CD1c-positive myeloid dendritic cell (primary cell): ENCODE measurements around the gene TPSD1.
"Not testable (repeated sequence)": the region's sequence is repeated elsewhere in the genome, so short reads cannot be mapped to it uniquely, and the experiment has no call there.

Experiments used
- DNase-seq: peaks from one replicate; pipeline ENCODE4 v3.0.0-alpha.2; 2016; ENCODE audit errors: extremely low spot score

The TPSD1 gene

GRCh38 chr16:1241081-1241480 lies 14.8 kb upstream of the TPSD1 start:
- DNase-seq, result not testable (repeated sequence)

DNA sequence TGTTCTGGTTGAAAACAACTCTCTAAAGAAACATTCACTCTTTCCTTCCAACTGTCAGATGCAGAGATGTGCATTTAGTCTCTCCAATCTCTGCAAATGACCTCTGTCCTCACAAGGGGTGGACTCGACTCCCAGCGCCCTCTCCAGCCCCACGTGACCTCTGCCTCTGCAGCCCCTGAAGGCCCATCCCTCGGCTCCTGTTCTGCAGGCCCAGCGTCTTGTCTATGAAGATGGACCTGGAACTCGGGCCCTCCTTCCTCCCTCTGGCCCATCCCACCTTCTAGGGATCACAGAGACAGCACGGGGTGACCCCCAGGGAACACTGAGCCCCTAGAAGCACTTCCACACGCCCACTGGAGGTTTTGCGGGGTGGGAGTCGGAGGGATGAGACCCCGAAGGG lies 12.5 kb upstream of the TPSD1 start:
- not testable (repeated sequence) for DNase-seq

DNA sequence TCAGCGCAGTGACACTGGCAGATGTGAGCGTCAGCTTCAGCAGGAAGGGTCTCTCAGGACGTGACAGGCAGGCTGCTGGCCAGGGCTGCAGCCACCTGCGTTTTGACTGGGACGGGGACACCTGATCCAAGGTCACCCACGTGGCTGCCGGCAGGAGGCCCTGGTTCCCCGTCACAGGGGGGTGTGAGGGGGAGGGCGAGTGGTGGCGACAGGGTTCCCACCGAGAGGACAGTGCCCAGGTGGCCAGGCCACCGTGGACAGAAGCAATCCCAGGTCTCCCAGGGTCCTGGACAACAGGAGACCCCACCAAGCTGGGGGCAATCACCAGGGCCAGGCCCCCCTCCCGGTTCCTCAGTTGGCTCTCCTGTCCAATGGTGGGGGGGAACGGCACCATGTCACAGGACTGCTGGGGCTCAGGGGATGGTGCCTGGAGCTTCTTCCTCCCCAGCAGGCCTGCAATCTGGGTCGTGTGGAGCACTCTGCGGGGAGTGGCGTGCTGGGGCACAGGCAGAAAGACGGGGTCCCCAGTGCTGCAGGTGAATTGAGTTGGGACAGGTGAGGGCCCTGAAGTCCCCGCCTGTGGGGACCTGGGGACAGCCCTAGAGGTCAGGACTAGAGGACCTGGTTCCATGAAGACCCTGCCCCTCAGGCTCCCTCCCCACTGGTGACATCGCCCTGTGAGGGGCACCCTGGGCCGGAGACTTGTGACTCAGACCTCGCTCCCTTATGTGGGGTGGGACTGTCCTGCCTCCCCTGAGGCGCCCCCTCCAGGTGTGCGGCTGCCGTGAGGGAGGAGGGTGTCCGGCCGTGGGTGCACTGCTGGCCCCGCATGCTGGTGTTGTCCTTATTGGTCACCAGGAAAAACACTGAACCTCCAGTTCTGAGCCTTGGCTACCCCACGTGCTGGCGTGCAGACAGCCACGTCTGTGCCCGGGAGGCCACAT lies 11.7 kb upstream of the TPSD1 start:
- DNase-seq, result not testable (repeated sequence)

DNA sequence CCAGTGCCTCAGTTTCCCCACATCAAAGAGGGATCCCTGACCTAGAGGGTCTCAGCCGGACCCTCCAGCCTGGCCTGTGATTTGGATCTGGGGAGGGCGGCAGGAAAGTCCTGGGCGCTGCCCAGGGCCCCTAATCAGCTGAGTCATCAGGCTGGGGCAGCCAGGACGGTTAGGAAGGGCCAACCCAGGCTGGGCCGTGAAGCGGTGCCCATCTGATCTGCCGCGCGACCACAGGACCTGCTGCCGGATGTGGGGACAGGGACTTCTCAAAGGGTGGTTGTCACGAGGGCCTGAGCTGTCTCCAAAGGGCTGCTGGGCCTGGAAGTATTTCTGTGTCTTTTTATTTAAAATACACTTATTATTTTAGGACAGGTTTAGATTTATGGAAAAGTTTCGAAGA lies 11.0 kb upstream of the TPSD1 start:
- DNase-seq, result peak; percentile 23

DNA sequence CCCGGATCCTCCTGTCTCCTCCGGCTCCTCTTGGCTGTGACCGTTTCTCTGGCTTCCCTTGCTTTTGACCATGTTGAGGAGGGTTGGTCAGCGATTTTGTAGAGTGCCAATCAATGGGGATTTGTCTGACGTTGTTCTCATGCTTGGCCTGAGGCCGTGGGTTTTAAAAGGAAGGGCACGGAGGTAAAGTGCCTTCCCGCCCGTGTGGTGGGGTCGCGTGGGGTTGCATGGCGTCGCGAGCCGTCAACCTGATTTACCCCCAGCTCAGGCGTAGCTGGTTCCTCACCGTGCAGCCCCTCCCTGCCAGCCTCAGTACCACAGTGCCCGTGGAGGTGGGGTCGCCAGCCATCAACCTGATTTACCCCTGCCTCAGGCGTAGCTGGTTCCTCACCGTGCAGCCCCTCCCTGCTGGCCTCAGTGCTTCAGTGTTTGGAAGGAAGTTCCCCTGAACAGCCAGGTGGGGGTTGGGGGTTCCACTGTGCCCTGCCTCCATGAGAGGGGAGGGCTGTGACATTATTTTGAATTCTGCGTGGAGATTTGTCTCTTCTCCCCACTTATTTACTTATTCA lies 10.3 kb upstream of the TPSD1 start:
- no peak for DNase-seq

DNA sequence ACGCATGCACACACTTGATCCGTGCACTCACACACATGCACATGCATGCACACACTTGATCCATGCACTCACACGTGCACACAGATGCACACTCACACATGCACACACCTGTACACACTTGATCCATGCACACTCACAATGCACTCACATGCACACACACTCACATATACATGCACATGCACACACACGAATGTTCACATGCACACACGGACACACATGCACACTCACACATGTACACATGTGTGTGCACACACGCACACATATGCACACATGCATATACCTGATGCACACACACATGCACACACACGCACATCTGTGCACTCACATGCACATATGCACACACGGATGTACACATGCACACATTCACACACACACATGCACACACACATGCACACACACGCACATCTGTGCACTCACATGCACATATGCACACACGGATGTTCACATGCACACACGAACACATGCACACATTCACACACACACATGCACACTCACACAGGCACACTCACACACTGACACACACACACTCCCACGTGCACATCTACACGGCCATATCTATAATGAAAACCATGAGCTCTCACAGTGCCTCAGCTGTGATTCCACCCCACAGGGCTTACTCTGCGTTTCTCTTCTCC lies 7.8 kb upstream of the TPSD1 start:
- DNase-seq, result not testable (repeated sequence)

DNA sequence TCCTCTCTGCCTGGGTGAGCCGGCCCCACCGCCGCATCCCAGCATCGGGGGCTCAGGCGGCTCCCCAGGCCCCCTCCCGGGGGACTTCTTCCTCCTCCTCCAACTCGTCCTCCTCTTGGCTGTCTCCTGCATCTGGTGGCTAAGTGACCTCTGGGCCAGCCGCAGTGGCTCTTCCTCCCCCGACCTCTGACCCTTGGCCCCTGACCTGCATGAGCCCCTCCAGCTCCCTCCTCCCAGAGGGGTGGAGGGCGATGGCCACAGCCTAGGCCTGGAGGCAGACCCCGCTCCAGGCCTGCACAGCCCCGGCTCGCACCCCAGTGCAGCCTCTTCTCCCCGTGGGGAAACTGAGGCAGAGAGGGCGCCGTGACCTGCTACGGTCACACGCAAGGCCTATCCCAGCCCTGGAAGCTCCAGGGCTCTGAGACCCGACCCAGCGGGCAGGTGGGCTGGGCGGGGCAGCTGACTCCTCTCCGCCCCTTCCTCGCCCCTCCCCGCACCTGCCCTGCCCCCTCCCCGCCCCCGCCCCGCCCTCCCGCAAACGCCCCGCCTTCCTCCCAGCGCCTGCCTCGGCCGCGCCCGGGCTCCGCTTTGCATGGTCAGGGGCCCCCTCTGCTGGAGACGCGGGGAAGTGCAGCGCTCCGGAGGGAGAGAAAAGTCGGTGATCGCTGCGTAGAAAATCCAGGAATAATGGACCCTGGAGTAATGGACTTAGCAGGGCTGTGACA lies 6.7 kb upstream of the TPSD1 start:
- DNase-seq, result not testable (repeated sequence)

DNA sequence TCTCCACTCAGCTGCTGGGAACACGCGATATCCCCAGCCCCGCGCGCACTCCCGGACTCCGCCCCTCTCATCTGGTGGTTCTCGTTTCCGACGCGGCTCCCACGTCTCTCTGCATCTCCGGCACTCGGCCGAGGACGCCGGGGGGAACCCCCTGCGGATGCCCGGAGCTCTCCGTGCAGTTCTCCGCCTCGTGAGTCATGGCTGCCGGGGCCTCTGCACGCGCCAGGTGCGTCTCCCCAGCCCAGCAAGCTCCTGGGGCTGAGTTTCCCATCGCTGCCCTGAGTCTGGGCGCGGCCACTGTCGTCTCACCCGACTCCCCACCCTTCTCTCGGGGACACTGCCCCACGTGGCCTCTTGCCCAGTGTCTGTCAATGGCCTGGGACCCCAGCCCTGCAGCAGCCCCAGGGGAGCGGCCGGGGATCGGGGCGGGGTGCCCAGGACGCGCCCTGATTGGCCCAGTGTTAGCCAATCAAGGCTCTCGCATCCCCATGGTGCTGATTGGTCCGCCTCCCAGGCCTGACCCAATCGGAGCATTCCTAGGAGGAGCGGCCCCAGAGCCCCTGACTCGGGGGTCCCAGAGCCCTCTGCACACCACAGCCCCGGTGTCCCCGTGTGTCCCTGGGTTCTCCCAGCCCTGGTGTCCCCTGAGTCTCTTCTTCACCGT lies 2.0 kb upstream of the TPSD1 start:
- not testable (repeated sequence) for DNase-seq

- DNase-seq, result not testable (repeated sequence)
These were observed 1.0 kb upstream of the TPSD1 start for GRCh38 chr16:1254821-1255220.

DNA sequence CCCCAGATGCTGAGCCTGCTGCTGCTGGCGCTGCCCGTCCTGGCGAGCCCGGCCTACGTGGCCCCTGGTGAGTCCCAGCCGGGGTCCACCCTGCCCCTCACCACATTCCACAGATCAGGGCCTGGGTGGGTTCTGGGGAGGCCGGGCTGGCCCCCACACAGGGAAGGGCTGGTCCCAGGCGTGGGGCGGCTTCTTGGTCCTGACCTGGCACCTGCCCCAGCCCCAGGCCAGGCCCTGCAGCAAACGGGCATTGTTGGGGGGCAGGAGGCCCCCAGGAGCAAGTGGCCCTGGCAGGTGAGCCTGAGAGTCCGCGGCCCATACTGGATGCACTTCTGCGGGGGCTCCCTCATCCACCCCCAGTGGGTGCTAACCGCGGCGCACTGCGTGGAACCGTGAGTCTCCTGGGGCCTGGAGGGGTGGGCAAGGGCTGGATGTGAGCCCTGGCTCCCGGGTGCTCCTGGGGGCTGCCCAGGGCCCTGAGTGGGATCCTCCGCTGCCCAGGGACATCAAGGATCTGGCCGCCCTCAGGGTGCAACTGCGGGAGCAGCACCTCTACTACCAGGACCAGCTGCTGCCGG lies 516 bp downstream of the TPSD1 start:
- DNase-seq, result not testable (repeated sequence)

- DNase-seq, result no peak
These were observed 1.0 kb downstream of the TPSD1 start for GRCh38 chr16:1256874-1257322.

DNA sequence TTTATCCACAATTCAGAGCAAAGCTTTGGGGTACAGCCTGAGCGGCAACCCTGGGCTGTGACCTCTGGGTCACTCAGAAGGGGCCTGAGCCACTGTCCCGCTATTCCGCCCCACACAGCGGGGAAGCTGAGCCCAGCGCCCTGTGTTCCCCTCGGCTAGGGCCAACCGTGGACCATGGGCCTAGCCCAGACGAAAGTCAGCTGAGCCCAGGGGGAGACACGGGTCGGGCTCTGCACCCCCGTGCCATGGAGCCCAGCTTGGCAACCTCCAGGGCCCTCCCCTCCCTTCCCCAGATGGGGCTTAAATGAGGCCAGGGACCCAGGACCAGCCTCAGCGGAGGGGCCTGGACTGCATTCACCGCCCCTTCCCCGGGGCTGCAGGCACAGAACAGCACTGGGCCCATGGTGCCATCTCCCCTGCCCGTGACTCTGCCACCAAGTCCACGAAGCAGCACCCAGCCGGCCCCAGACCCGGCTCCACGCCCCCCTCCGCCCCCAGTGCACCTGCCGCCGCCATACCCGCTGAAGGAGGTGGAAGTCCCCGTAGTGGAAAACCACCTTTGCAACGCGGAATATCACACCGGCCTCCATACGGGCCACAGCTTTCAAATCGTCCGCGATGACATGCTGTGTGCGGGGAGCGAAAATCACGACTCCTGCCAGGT lies 1.8 kb downstream of the TPSD1 start:
- DNase-seq, result no peak

- DNase-seq, result no peak
These were observed 2.3 kb downstream of the TPSD1 start for GRCh38 chr16:1258225-1258600.

DNA sequence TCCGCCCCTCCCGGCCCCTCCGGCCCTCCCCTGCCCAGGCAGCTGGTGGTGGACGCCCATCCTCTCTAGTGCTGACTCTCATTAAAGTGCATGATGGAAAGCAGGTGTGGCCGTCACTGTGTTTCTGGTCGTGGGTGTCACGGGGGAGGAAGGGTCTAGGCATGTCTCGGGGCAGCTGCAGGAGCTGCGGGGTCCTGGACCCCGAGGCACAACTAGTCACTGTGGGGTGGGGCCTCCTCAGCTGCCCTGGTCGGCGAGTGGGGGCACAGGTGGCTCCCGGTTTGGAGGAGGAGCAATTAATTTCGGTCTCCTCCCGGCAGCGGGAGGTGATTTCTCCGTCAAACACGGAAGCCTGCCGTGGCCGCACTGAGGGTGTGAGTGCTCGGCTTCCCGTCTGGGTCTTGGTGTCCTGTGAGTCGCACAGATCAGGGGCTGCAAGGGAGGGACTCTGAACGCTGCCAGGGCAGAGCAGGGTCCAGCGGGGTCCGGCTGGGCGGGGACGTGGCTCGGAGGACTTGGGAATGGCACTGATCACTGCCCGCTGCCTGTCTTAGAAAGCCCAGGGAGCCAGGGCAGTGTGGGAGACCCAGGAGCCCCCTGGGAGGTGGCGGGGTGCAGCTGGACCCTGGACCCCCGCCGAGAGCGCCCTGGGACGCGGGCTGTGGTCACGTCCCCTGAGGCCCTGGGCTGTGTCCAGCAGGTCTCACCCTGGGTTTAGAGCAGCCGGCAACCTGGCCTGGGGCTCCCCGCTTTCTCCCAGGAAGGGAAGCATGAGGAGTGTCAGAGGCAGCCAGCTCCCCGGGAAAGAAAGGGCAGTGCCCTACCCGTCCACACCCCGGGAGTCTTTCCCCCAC lies 3.3 kb downstream of the TPSD1 start:
- no peak for DNase-seq

DNA sequence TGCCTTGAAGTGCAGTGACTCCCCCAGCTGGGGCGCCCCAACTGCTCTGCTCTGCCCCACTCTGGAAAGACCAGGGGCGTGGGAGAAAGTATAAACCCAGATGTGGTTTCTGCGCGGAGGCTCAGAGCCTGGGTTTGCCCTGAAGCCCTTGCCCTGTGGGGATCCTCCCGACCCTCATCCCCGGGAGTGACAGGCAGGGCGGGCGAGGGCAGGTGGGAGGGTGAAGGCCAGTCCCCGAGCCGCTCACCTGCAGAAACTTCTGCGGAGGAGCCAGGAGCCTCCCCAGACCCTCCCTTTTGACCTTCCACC lies 3.8 kb downstream of the TPSD1 start:
- DNase-seq, result no peak

DNA sequence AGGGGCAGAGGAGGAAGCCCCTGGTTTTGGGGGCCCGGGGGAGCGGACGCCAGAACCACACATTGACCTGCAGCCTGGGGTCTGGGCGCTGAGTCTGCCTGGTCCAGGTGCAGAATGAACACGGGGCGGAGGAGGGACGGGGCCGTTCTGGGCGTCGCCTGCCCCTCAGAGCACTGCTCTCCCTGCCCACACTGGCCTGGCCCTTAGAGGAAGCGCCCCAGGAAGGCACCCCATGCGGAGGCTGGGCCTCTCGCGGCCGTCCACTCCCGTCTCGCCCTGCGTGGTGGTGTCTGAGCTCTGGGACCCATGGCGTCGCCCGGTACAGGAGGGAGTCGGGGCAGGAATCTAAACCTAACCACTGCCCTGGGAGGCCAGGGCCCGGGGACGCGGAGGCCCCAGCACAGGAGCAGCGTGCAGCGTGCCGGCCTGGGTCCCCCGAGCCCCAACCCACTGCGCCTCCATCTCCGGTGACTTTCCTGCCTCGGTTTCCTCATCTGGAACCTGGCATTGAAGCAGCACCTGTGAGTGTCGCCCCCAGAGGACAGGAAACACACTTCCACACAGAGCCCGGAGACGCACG lies 4.3 kb downstream of the TPSD1 start:
- no peak for DNase-seq

DNA sequence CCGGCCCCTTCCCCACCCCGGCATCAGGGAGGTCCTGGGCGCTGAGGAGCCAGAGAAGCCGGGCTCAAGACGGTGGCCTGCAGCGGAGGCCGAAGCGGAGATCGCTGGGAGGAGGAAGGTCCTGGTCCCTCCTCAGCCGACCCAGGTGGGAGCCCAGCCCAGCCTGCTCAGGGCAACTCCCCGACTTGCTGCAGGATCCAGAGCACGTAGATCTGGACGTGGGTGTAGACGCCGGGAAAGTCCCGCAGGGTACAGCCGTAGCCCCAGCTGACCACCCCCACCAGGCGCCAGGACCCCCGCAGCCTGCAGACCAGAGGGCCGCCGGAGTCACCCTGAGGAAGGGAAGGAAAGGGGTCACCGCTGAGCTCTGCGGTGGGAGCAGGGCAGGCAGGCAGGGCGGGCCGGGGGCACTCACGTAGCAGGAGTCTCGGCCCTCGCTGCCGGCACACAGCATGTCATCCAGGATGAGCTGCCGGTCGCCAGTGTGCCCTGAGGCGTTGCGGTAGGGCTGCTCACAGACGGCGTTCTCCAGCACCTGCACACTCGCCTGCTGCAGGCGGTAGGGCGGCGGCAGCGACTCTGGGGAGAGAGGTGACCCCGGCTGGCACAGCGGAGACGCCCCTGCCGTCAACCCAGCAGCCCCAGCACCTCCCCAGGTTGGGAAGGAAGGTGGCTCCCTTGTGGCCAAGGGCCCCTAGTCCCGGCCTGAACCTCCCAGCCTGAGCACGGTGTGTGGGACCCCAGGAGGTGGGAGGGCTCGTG lies 5.4 kb downstream of the TPSD1 start:
- no peak for DNase-seq

DNA sequence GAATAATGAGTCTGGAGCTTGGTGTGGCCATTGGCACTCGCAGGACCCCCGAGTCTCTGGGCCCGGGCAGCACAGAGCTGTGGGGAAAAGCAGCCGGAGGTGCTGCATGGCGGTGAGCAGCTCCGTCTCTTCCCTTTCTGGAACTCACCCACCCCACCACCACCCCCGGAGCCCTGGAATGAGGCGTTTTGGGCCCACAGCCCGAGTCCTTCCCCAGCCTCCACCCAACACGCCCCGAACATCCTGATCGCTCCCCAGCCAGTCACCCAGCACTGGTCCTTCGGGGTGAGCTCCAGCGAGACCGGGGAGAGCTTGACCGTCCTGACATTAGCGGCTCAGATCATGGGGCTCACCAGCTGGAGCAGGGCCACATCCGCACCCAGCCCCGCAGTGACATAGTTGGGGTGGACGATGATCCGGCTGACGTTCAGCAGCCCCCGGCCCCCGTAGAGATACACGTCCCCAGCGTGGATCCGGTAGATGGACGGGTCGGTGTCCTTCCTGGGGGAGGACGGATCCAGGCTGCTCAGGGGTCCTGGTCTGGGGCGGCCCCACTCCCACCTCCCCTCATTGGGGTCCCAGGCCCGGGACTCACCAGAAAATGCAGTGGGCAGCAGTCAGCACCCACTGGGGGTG lies 6.5 kb downstream of the TPSD1 start:
- no peak for DNase-seq
